K562 (cell line): ENCODE data around the gene CGNL1. TPM values are rescaled to one million over a fixed set of nuclear protein-coding genes. Genes with fewer than 3 reads are reported as not detected.

Source experiments
- ATAC-seq: fragments of 200-7000 bp; cut with Tn5 transposase; 3 replicates; pipeline ENCODE4 v1.9.1; 2020; ENCODE audit warnings: moderate library complexity
- BruUV-seq: library from RNA; stranded (reverse); fragments of 400-500 nt; replicated peaks from 2 replicates; lab custom pipeline; 2021; lab: Mats Ljungman, UMichigan
- CTCF ChIA-PET: fragments of 300-600 bp; formaldehyde crosslinking; extraction: SDS; loops from one replicate; lab custom pipeline; 2021; ENCODE audit warnings: low intra/inter-chr PET ratio; lab: Yijun Ruan, JAX
- POLR2A ChIA-PET: fragments of 300-600, 350-650 bp; sonication (Branson Sonifier 250); formaldehyde crosslinking; extraction: SDS; loops from one replicate; lab custom pipeline; 2021; ENCODE audit warnings: antibody characterized with exemption, inconsistent platforms; lab: Yijun Ruan, JAX
- DNase-seq, 4 experiments: peaks; one replicate each; pipeline versions ENCODE4 v3.0.0 to v3.0.0-alpha.2; 2011 to 2018; ENCODE audit warnings: low spot score in 3 of 4, mixed read lengths in 3 of 4; ENCODE audit errors: extremely low read depth in 1 of 4
- FAIRE-seq: peaks from 2 replicates; lab custom pipeline; 2011; peaks lifted over from hg19 to GRCh38; lab: Jason Lieb, UNC
- H2AFZ ChIP-seq: 2 replicates; pipeline ENCODE4 v1.6.0; 2011; ENCODE audit warnings: low read depth, low read length, control low read depth, inconsistent platforms
- H3K27ac ChIP-seq: fragments of 200-600 bp; 3 replicates; pipeline ENCODE4 v1.8.0; 2011; ENCODE audit warnings: low read depth, mild to moderate bottlenecking, control low read depth, inconsistent platforms, low read length, moderate library complexity, mixed read lengths; ENCODE audit errors: extremely low read depth
- H3K27me3 ChIP-seq, 2 experiments: fragments of 300-600 bp in 1 of 2; 2 replicates in 1 of 2; 3 replicates in 1 of 2; pipeline versions ENCODE4 v1.6.0 to v1.8.0; 2011; ENCODE audit warnings: inconsistent platforms in 2 of 2, low read length in 2 of 2, mild to moderate bottlenecking in 1 of 2, mixed read lengths in 1 of 2, moderate library complexity in 1 of 2; ENCODE audit not compliant: control insufficient read depth in 2 of 2, insufficient read depth in 2 of 2
- H3K36me3 ChIP-seq: fragments of 300-600 bp; 3 replicates; pipeline ENCODE4 v1.8.0; 2011; ENCODE audit warnings: mild to moderate bottlenecking, low read length, inconsistent platforms; ENCODE audit not compliant: control insufficient read depth, insufficient read depth
- H3K4me1 ChIP-seq, 2 experiments: fragments of 200-600 bp in 1 of 2; replicated peaks in 1 of 2; 2 replicates in 1 of 2; 3 replicates in 1 of 2; pipeline versions ENCODE4 v1.5.1 to v1.8.0; 2011; ENCODE audit warnings: inconsistent platforms in 2 of 2, low read length in 2 of 2, mild to moderate bottlenecking in 1 of 2, mixed read lengths in 1 of 2, moderate library complexity in 1 of 2; ENCODE audit not compliant: control insufficient read depth in 2 of 2, insufficient read depth in 2 of 2
- H3K4me2 ChIP-seq: 2 replicates; pipeline ENCODE4 v1.6.1; 2011; ENCODE audit warnings: low read length, control low read depth, inconsistent platforms, mixed read lengths; ENCODE audit not compliant: insufficient read depth
- H3K4me3 ChIP-seq: fragments of 200-600 bp; sonication (generic), shearing (Covaris generic); 2 replicates; pipeline ENCODE4 v1.5.1; 2016; ENCODE audit warnings: control low read depth, inconsistent platforms
- H3K79me2 ChIP-seq: fragments of 200-600 bp; 3 replicates; pipeline ENCODE4 v1.8.0; 2011; ENCODE audit warnings: low read length, inconsistent platforms; ENCODE audit not compliant: control insufficient read depth, insufficient read depth
- H3K9ac ChIP-seq, 2 experiments: 2 replicates each; pipeline versions ENCODE4 v1.6.0 to v1.6.1; 2011; ENCODE audit warnings: low read depth in 2 of 2, low read length in 2 of 2, control low read depth in 1 of 2, inconsistent platforms in 1 of 2, mild to moderate bottlenecking in 1 of 2, mixed read lengths in 1 of 2; ENCODE audit not compliant: insufficient read depth in 1 of 2
- H3K9me1 ChIP-seq: one replicate; pipeline ENCODE4 v1.6.0; 2011; ENCODE audit warnings: inconsistent platforms, mild to moderate bottlenecking, low read length, moderate library complexity; ENCODE audit not compliant: control insufficient read depth, insufficient read depth
- H3K9me3 ChIP-seq: replicated peaks from 2 replicates; pipeline ENCODE4 v1.5.1; 2011; ENCODE audit warnings: low read depth, low read length, inconsistent platforms; ENCODE audit not compliant: control insufficient read depth, insufficient read depth
- H4K20me1 ChIP-seq: replicated peaks from 2 replicates; pipeline ENCODE4 v1.6.1; 2011; ENCODE audit warnings: low read length, inconsistent platforms, mixed read lengths; ENCODE audit not compliant: control insufficient read depth, insufficient read depth
- HLTF ChIP-seq: fragments of 450-650 bp; IDR thresholded peaks from 2 replicates; pipeline ENCODE4 v1.6.1; 2016
- MAFG ChIP-seq: fragments of 450-650 bp; conservative IDR thresholded peaks from 2 replicates; pipeline ENCODE4 v1.6.1; 2016; ENCODE audit warnings: missing genetic modification characterization, missing compliant biosample characterization
- MYNN ChIP-seq, 2 experiments: sonication (generic); formaldehyde crosslinking in 1 of 2; IDR thresholded peaks; 2 replicates each; pipeline versions ENCODE4 v1.5.0 to v1.6.1; 2016 to 2020; ENCODE audit warnings: antibody characterized with exemption in 1 of 2, missing genetic modification reagents in 1 of 2
- RBM14 ChIP-seq: fragments of 200-400 bp; formaldehyde crosslinking; IDR thresholded peaks from 2 replicates; pipeline ENCODE4 v1.6.1; 2018; ENCODE audit warnings: low read depth, mild to moderate bottlenecking, low read length, moderate library complexity, borderline replicate concordance; ENCODE audit not compliant: insufficient read depth
- SMARCB1 ChIP-seq: IDR thresholded peaks from 2 replicates; pipeline ENCODE4 v1.6.1; 2011; ENCODE audit warnings: improper control_type of control experiment, low read depth; ENCODE audit not compliant: insufficient read length
- WGBS: fragments of 100-300 bp; shearing (Covaris generic); methylation state at CpG from one replicate; pipeline ENCODE4 v1.1.6; 2016; ENCODE audit warnings: low coverage, mixed read lengths; ENCODE audit not compliant: insufficient coverage; ENCODE audit errors: missing lambda C conversion rate; 5-methylcytosine and 5-hydroxymethylcytosine counted together
- in situ Hi-C: fragments of 300-500 bp; cut with MboI; formaldehyde crosslinking; loops from 4 replicates; pipeline ENCODE4 v1.15.0; 2018; ENCODE audit warnings: inconsistent platforms, mixed read lengths
- intact Hi-C: fragments of 100-400 bp; cut with micrococcal nuclease; formaldehyde crosslinking; loops from 2 replicates; pipeline ENCODE4 v1.14.2; 2022
- polyA plus RNA-seq, 8 experiments: library from polyadenylated mRNA; depleted of rRNA in 4 of 8; stranded (reverse) in 5 of 8; unstranded in 3 of 8; fragments of >200 nt; fragmentation: Nextera tagmentation in 2 of 8; fragmentation: Illumina TruSeq in 1 of 8; extraction: Ambion mirVana in 2 of 8; extraction: Trizol in 1 of 8; gene quantifications; 2 replicates each; pipeline versions ENCODE4 v1.2.1 to v1.2.3, GENCODE V29; 2011 to 2014; ENCODE audit warnings: inconsistent platforms in 1 of 8, missing spikeins in 1 of 8
- total RNA-seq, 7 experiments: library from RNA; depleted of rRNA in 6 of 7; stranded (reverse); fragments of >200 nt in 6 of 7; fragmentation: Illumina TruSeq in 2 of 7; extraction: Trizol in 2 of 7; gene quantifications; 2 replicates each; pipeline versions ENCODE4 v1.2.1 to v1.2.3, GENCODE V29; 2011 to 2021; ENCODE audit warnings: low replicate concordance in 1 of 7

Gene CGNL1
- total and polyA plus RNA-seq, 9 of the 15 experiments (the other 6 are each of a cell fraction or from before 2014, with no cell fraction given), result 0.01 to 0.07 TPM; not detected in 7

DNA sequence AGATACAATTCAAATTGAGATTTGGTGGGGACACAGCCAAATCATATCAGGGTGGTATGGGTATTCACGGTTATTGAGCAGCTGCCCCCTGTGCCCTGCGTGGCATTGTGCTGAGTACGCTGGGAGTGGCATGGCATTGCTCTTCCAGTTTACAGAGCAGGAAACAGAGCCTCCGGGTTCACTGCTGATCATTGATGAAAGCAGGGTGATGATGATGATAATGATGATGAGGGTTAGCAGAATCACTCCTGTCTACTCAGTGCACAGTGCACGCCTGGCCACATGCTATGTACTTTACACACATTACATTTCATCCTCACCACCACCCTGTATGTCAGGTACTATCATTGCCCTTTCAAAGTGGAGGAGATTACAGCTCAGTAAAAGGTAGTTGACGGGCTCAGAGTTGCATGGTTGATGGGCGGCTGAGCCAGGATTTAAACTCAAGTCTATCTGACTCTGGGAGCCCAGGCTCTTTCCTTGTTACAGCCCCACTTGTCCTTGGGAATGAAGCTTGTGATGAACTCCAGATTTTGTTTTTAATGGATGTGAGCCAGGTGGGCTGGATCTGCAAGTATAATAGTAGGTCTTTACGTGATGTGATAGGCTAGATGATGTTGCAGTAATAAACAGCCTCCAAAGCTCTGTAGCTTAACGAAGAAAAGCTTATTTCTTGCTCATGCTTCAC lies 127.8 kb downstream of the CGNL1 start:
- Histone ChIP-seq H3K4me3 (no peak overlapping the region), H3K27me3 (peaks cover 26 to 49% of the 10 kb centered on the region in 2 experiments; a peak in 4 of 5 replicates), H3K27ac (no peak overlapping the region), H4K20me1 (no peaks in the 10 kb centered on the region), H3K4me2 (no peak overlapping the region), H3K9ac (no peak overlapping the region), H3K9me1 (peaks cover 3% of the 10 kb centered on the region), H3K9me3 (no peaks in the 10 kb centered on the region), H3K4me1 (no peaks in the 10 kb centered on the region), H2AFZ (no peak overlapping the region), H3K36me3 (no peaks in the 10 kb centered on the region), H3K79me2 (no peaks in the 10 kb centered on the region)
- TF ChIP-seq HLTF, result no peak
- TF ChIP-seq MYNN (IDR thresholded peaks at IDR 0.05), result no peak
- no peak for TF ChIP-seq MYNN (CRISPR knock-in tag; IDR thresholded peaks at IDR 0.05)
- DNase-seq, result no peak
- in situ Hi-C loops, result no loop called here
- intact Hi-C loops, result no loop called here
- WGBS, result 3% methylated on average over 9 of the region's 9 CpGs
- no TSS peak for BruUV-seq
- POLR2A ChIA-PET, result interaction anchor here (0.8 kb wide), 2 partner anchors 12 to 76 kb away, joined by 3 to 4 read pairs; no protein-coding TSS in a partner anchor
- CTCF ChIA-PET, result interaction anchor here (0.6 to 1.5 kb wide), 2 partner anchors 163 to 164 kb away, joined by 3 to 5 read pairs; no protein-coding TSS in a partner anchor
- ATAC-seq, result no peak
- FAIRE-seq, result no peak

DNA sequence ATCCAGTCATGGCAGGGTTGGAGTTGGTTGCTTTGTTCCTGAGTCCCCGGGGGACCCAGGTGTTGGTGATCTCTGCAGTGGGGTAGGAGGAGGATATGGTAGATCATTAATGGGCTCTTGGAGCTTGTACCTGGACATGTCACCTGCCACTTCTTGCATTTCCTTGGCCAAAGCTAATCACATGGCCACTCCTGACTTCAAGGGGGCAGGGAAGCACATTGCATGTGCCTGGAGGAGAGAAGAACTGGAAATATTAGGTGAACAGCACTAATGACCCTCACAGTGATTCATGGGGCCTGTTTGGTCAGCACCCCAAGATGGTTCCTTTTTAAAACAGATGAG lies 128.3 kb downstream of the CGNL1 start:
- FAIRE-seq (no peak), DNase-seq (no peak), ATAC-seq (no peak)
- H3K4me2 ChIP-seq, result no peak overlapping the region
- H3K9ac ChIP-seq, result no peak overlapping the region
- no peak overlapping the region for H3K27ac ChIP-seq
- H4K20me1 ChIP-seq, result no peaks in the 10 kb centered on the region
- no peak overlapping the region for H2AFZ ChIP-seq
- H3K27me3 ChIP-seq, result peaks cover 25 to 54% of the 10 kb centered on the region in 2 experiments; a peak in 4 of 5 replicates
- intact Hi-C loops (no loop called here), in situ Hi-C loops (no loop called here)
- no peak overlapping the region for H3K4me3 ChIP-seq
- WGBS, result 0% methylated on average over 1 of the region's 1 CpG
- no peaks in the 10 kb centered on the region for H3K36me3 ChIP-seq
- no TSS peak for BruUV-seq
- H3K79me2 ChIP-seq, result no peaks in the 10 kb centered on the region
- ChIA-PET CTCF (no interaction called here), POLR2A (no interaction called here)
- no peaks in the 10 kb centered on the region for H3K9me3 ChIP-seq
- no peaks in the 10 kb centered on the region for H3K4me1 ChIP-seq
- H3K9me1 ChIP-seq, result peaks cover 3% of the 10 kb centered on the region
- TF ChIP-seq SMARCB1, result no peak
- TF ChIP-seq MAFG (tag), result no peak
- no peak for TF ChIP-seq RBM14
